RWPE1 (cell line): ENCODE measurements around the gene AGT.

Experiments used
- CTCF ChIA-PET: fragments of 350-600 bp; sonication (Branson Sonifier 250); formaldehyde crosslinking; extraction: SDS; loops from one replicate; lab custom pipeline; 2021; lab: Yijun Ruan, JAX
- POLR2A ChIA-PET: fragments of 400-600 bp; formaldehyde crosslinking; extraction: SDS; loops from one replicate; lab custom pipeline; 2020; ENCODE audit warnings: antibody characterized with exemption; ENCODE audit not compliant: low non-redundant PET; lab: Yijun Ruan, JAX
- DNase-seq: peaks from one replicate; pipeline ENCODE4 v3.0.0; 2012; ENCODE audit warnings: low spot score
- H3K27ac ChIP-seq: fragments of 450-650 bp; 2 replicates; pipeline ENCODE4 v1.5.1; 2017
- CTCF ChIP-seq: fragments of 450-650 bp; conservative IDR thresholded peaks from 2 replicates; pipeline ENCODE4 v1.5.1; 2017; ENCODE audit warnings: low read depth, mild to moderate bottlenecking

Gene AGT

GRCh38 chr1:230713915-230714764 is at the start of gene AGT:
AGT (minus strand) TSS chr1:230714122; CDS start chr1:230710823, 3,299 bp downstream.
- ChIA-PET POLR2A (no interaction called here), CTCF (no interaction called here)
- H3K27ac ChIP-seq = no peak within 1 kb of the TSS
- TF ChIP-seq CTCF = no peak
- no peak for DNase-seq

GRCh38 chr1:230761443-230762167 is 47.7 kb upstream of the AGT start:
- no peak for TF ChIP-seq CTCF

GRCh38 chr1:230760360-230760827 is 46.5 kb upstream of the AGT start:
- DNase-seq = no peak
- no peak overlapping the region for H3K27ac ChIP-seq
- ChIA-PET CTCF (no interaction called here), POLR2A (no interaction called here)
- TF ChIP-seq CTCF = no peak

More at GRCh38 chr1:230761443-230762167, 47.7 kb upstream of the AGT start:
- no peak overlapping the region for H3K27ac ChIP-seq
- ChIA-PET POLR2A (no interaction called here), CTCF (interaction anchor here (0.6 kb wide), 1 partner anchor 129 kb away, joined by 3 read pairs; no protein-coding TSS in a partner anchor)
- DNase-seq = no peak

GRCh38 chr1:230759369-230760065 is 45.6 kb upstream of the AGT start:
- no peak for TF ChIP-seq CTCF
- DNase-seq = no peak
- POLR2A ChIA-PET = no interaction called here
- CTCF ChIA-PET = no interaction called here
- H3K27ac ChIP-seq = no peak overlapping the region

GRCh38 chr1:230758709-230759368 is 44.9 kb upstream of the AGT start:
- no peak for TF ChIP-seq CTCF
- POLR2A ChIA-PET = interaction anchor here (0.6 kb wide), 1 partner anchor 91 kb away, joined by 3 read pairs; no protein-coding TSS in a partner anchor
- CTCF ChIA-PET = no interaction called here
- H3K27ac ChIP-seq = no peak overlapping the region
- no peak for DNase-seq
